ENCODE data around the gene PLCB1.

DNA sequence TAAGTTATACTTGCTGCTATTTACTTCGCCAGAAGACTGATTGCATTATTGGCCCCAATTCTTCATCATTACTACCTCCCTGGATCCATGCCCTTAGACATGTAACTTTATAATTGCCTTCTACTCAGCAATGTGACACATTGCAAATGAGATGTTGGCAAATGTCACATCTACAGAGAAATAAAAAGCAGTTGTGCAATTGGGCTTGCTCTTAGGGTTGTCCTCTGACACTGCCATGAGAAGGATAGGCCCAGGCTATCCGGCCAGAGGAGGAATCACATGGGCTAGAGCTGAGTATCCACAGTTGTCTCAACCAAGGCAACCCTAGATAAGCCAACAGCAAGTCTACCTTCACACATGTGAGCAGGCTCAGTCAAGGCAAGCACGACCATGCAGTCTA lies 447.0 kb downstream of the PLCB1 start:
- TF ChIP-seq CTCF (IDR thresholded peaks at IDR 0.05) (no peak), POLR2A (IDR thresholded peaks at IDR 0.05) (no peak)

Measured in Peyer's patch (tissue), 4 donors.